Endothelial cell of hepatic sinusoid (primary cell): ENCODE data around the gene GORASP1.

Source experiments
- in situ Hi-C: cut with HindIII; loops from 2 replicates; pipeline ENCODE4 v1.10.0; 2017; ENCODE audit warnings: low sequenced_read_pairs

Gene GORASP1

DNA sequence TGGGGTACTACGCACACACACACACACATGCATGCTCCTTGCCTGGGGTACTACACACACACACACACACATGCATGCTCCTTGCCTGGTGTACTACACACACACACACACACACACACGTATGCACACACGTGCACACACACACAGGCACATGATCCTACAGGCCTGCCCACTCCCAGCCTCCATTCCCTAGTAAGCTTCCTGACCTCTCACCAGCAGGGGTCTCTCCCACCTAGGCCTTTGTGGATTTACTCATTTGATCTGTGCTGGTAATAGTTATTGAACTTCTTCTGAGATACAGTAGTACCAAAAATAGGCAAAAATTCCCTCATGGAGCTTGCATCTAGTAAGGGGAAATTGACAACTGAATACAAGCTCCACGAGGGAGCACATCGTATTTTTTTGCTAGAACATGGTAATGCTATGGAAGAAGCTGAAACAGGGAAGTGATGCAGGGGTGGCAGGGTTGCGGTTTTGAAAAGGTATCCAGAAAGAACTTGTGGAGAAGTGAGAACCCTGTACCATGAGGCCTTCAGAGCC is 19.2 kb upstream of the GORASP1 start:
- in situ Hi-C loops = no loop called here

DNA sequence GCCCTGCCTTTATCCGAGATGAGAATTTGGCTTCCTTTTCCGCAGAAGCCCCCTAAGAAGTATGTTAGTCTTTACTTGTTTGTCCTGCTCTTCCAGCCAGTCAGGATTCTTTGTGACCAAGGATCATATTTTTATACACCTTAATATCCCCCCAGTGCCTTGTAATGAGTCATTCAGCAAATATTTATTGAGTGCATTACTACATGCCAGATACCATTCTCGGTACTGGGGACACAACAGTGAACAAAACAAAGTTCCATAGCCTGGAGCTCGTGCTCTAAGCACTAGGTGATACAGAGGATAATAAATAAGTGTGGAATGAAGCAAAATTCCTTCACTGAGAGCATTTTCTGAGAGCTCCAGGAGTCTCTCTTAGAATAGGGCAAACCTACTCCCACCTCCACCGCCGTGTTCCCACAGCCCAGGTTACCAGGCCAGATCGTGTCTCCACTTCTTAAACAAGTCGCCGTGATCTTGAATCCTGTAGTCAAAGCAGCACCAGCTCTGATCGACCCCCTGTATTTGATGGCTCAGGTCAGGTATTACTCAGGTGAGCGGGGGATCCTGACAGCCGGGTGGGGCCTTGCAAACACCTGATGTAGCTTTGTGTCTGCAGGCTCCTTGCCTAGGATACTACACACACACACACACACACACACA is 18.5 kb upstream of the GORASP1 start:
- in situ Hi-C loops = no loop called here

DNA sequence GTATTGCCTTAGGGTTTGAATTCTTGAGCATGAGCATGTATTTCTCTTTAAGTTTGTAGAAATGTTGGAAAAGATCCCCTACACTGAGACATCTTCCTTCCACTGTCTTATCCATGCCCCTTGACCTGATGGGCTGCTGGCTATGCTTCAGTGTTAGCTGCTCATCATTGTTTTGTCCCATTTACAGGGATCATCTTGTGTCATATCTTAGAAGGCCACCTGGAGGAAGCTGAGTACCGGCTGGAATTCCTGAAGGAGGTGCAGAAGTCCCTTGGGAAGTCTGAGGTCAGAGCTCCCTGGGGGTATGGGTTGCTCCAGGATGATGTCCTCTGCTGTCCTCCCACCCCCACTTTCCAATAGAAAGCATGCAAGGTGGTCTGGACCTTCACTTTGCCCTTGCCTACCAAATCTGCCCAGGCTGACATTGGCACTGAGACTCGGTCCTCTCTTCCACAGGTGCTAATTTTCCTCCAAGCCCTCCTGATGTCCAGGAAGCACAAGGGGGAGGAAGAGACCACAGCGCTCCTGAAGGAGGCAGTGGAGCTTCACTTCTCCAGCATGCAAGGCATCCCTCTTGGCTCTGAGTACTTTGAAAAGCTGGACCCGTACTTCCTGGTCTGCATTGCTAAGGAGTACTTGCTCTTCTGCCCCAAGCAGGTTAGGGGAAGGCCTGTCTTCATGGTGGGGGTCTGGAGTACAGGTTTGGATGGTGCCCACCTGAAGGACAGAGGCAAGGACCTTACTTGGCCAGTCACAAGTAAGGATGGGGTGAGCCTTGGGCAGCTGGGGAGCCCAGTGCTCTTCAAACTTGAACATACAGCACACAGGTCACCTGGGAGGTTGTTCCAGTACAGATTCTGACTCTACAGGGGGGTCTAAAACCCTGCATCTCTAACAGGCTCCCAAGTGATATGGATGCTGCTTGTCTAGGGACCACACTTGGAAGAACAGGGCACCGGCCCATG is 17.7 kb upstream of the GORASP1 start:
- in situ Hi-C loops = no loop called here

DNA sequence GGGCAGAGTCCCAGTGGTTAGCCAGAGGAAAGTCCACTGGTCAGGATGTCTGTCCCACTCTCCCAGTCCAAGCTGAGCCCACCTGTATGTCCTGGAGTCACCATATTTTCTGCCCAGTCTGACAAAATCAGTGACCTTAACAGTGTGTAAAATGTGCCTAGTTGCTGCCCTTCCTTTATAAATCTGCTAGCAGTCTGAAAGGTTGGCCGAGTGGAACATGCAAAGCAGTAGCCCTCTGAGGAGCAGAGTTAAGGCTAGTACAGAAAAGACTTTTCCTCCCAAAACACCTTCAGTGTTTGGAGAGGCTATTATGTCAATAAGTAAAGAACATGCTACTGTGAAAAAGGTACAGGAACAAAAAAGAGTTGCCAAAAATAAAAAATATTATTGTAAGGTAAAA is 15.4 kb upstream of the GORASP1 start:
- in situ Hi-C loops = no loop called here

DNA sequence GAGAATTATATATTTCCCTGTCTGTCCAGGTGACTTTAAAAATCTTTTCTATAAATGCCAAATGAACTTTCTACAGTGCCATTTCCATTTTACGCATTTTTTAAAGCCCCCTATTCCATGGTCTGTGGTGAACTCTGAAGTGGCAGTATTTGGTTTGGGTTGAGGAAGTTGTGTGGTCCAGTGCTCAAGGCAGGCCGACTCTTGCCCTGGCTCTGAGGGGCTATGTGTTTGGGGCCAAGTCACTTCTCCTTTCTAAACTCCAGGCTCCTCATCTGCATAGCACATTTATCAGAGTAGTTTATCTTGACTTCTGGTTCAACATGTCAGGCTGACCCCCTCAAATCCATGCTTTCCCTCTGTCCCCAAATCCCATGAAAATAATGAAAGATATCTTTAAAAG is 14.2 kb upstream of the GORASP1 start:
- in situ Hi-C loops = no loop called here

DNA sequence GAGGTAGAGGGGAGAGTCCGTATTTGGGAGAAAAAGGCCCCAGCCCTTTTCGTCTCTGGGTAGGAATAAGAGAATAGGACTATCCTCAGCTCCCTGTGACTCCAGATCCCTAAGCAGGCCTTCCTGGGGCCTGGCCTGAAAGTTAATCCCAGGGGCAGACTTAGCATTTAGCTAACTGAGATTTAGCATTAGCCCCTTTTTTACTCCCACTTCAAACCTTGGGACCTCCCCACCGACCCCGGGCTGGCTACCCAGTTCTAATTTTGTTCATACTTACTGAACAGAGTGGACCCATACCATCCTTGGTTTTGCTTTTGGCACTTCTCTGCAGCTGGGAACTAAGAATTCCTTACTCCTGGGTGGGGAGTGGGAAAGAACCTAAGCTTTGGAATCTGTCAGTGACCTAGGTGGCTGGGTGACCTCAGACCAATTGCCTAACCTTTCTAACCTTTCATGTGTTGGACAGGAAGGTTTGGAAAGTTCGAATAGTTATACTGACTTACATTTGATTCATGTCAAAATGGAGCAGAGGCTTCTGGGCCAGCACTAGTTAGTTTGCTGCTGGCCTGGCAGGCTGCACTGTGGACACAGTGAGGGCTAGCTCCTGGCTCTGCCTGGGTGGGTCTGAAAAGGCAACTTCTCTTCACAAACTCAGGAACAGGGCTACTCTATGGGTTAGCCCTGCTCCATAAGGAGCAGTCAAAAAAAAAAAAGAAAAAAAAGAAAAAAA is 11.7 kb upstream of the GORASP1 start:
- in situ Hi-C loops = loop anchor here (5.0 kb wide), 3 partner anchors 52 to 163 kb away; partner anchors contain the start of gene CX3CR1

DNA sequence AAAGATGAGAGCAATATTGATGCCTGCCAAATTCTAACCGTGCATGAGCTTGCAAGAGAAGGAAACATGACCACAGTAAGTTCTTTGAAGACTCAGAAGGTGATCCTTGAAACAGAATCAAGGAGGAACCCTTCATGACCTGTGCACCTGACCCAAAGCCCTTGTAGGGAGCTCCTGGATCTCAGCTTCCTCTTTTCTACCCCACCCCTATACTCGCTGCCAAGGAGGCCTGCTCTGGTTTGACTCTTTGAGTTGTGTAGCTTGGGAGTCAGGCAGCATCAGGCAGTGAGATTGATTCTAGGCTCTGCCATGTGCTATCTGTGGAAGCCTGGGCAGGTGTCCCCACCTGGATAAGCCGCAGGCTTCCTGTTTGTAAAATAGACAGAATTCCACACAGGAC is 10.7 kb upstream of the GORASP1 start:
- in situ Hi-C loops = loop anchor here (5.0 kb wide), 3 partner anchors 51 to 164 kb away; partner anchors contain the start of gene CX3CR1

DNA sequence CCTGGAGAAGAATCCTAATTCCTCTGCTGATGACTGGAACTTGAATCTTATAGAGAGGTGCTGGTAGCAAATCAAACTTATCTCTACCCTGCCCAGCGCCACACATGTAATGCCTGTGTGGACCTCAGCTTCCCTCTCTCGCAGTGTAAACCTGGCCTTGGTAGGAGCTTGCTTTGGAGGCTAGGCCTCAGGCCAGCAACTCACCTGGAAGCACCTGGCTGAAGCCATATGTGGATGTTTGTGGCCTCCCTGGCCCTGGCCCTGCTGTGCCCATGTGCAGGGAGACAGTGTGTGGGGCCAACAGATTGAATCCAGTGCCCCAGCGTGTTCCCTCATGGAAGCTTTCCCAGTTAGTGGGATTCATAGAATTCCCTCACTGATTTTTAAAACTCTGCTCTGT is 8.4 kb upstream of the GORASP1 start:
- in situ Hi-C loops = loop anchor here (5.0 kb wide), 3 partner anchors 49 to 166 kb away; partner anchors contain the start of gene CX3CR1

DNA sequence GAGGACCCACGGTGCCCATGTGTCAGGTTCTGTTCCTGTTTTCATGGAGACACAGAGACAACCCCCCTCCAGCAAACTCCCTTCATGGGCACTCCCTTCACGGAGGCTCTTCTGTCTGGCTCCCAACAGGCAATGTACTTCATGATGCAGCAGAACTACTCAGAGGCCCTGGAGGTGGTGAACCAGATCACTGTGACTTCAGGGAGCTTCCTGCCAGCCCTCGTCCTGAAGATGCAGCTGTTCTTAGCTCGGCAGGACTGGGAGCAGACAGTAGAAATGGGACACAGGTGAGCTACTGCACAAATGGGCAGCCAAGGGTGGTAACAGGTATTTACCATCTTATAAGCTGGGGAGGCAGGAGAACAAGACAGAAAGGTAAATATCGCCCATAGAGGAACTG is 7.0 kb upstream of the GORASP1 start:
- in situ Hi-C loops = no loop called here

DNA sequence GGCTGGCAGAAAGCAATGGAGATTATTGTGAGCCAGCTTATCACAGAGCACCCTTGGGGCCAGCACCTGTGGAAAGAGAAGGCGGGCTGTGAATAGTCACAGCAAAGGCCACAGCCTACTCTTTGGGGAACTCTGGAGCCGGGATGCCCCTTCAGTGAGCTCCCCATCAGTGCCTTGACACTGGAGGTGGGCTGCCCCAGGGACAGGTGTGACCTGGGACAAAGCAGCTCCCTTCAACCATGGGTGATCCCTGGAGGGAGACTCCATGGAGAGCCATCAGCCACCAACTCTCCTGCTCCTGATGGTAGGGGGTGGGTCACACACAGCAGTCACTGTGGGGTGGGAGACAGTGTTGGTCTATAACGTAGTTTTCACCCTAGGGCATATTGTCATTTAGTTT is 5.9 kb upstream of the GORASP1 start:
- in situ Hi-C loops = no loop called here

DNA sequence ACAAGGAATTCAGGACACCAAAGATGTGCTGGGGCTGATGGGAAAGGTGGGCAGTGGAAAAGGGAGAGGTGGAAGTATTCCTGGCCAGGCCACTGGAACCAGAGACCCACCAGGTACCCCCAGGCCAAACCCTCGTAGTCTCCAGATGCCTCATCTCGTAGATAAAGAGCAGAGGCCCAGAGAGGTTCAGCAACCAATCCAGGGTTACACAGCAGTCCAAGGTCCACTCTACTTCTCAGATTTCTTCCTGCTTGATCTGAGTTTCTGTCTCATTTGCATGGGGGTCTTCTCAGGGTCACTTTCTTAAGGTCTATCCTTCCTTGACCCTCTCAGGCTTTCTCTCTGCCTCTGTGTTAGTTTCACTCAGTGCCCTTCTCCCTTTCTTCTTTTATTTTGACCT is 5.1 kb upstream of the GORASP1 start:
- in situ Hi-C loops = no loop called here

DNA sequence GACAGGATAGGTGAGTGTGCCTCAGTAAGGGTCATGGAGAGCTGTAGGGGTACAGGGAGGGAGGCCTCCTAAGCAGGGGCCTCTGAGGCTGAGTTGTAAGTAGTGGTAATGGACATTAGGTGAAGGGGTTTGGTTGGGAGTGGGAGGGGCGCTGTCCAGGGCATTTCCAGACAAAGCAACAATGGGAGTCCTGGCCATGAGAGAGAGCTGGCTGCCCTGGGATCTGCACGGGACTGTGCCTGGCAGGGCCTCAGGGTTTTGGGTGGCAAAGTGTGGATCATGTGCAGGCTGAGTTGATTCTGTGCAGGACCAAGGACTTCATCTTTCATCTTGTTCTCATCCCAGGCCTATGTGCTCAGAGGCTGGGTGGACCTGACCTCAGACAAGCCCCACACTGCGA is 4.7 kb upstream of the GORASP1 start:
- in situ Hi-C loops = no loop called here

DNA sequence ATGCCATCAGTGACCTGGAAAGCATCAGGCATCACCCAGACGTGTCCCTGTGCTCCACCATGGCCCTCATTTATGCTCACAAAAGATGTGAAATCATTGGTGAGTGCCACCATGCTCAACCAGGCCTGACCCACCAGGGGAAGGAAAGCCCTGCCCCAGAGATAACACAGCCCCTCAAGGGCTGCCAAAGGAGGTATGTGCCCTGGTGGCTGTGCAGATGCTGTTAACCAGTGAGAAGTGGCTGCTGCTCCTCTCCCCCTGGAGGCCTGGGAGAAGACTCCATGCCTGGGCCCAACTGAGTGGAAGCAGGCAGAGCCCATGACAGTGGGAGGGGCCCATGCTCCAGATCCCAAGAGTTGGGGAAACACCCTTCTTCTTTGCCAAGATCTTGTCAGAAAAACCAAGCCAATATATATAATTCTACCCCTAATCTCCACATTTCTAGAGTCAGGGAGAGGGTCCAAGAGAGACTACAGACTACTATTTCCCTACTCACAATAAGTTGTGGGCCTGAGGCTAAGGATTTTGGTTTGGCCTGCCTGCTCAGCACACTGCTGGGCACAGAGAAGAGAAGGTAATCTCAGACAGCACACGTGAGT is 2.7 kb upstream of the GORASP1 start:
- in situ Hi-C loops = no loop called here

DNA sequence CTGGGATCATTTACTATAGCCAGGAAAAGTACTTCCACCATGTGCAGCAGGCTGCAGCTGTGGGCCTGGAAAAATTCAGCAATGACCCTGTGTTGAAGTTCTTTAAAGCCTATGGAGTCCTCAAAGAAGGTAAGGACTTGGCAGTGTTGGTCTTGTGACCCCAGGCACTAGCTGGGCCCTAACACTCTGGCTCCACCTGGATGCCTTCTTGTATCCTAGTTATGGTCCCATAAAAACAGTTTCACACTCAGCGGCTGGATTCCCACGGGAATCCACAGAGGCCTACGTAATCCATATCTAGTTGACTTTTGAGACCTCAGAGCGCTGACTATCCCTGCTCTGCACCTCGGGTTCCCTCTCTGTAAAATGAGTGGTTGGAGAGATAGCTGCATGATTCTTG is 1.7 kb upstream of the GORASP1 start:
- in situ Hi-C loops = loop anchor here (5.0 kb wide), 1 partner anchor 83 kb away; the partner anchor contains the start of gene XIRP1

DNA sequence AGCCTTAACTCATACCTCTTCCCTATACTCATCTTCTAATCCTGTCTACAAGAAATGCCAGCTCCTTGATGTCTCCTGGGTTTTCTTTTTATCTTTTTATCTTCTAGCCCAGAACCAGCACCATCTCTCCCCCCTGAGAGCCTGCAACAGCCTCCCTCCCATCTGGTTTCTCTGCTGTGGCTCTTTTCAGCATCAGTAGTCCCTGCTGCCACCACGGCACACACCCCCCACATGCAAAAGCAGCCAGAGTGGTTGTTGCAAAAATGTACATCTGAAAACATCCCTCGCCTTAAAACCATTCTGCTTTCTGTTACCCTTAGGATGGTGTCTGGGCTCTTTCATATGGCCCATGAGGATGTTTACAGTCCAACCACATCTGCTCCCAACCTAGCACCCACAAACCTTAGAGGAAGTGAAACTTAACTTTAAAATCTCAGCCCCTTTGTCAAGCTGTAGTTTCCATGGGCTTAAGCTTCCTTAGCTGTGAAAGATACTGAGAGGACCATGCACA is 828 bp upstream of the GORASP1 start:
- in situ Hi-C loops = loop anchor here (5.0 kb wide), 1 partner anchor 84 kb away; the partner anchor contains the start of gene XIRP1

DNA sequence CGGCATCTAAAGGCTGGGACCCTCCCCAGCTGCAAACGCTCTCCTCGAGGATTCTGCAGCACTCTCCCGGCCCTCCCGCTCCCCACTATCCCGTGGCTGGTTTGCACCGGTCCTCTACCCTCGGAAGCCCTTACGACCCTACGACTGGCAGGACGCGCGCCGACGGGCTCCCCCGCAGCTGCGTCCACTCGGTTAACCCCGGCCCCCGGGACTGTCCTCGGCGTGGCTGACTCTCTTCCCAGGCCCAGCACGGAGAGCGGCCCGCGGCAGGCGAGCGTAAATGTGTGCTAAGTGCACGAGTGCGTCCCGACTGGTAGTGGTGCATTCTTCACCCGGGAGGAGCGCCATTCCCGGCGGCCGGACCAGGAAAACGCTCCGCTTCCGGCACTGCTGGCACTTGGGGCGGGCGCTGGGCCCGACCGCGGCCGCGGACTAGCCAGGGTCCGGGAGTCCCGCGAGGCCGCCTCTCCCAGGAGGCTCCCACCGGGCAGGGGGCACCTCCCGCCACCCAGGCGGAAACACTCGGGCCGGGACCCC is 508 bp downstream of the GORASP1 start:
- in situ Hi-C loops = loop anchor here (5.0 kb wide), 1 partner anchor 85 kb away; the partner anchor contains the start of gene XIRP1

DNA sequence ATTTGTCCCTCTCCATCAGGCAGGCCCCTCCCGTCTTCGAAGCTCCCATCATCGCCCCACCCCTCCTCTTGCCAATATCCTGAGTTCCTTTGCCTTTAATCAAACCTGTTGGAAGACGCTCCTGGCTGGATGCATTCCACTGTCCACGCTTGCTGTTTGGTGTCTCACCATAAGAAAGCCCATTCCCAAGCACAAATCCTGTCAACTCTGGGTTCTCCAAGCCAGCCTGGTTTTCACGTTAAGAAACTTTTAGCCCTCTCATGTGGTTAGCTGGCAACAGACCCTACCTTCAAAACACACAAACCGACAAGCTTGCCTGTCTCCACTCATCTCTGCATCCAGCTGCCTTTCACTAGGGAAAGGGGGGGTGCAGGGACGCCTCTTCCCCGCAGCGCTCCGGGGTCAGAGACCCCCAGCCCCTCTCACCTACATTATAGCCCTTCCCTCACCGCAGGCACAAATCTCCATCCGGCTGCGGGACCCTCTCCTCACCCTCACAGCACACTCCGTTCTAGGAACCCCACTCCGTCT is 1.1 kb downstream of the GORASP1 start:
- in situ Hi-C loops = loop anchor here (5.0 kb wide), 1 partner anchor 86 kb away; the partner anchor contains the start of gene XIRP1

DNA sequence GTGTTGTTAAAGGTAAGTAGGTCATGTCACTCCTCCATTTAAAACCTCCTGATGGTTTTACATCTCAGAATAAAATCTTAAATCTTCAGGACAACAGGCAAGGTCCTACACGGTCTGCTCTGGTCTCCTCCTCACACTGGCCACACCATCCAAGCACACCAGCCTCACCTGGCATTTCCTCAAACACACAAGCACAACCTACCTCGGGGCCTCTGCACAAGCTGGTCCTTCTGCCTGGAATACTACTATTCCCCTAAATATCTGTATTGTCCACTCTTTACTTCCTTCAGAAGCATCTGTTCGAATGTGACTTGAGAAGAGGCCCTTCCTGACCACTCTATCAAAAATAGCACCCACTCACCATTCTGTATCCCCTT is 1.8 kb downstream of the GORASP1 start:
- in situ Hi-C loops = loop anchor here (5.0 kb wide), 1 partner anchor 87 kb away; the partner anchor contains the start of gene XIRP1

DNA sequence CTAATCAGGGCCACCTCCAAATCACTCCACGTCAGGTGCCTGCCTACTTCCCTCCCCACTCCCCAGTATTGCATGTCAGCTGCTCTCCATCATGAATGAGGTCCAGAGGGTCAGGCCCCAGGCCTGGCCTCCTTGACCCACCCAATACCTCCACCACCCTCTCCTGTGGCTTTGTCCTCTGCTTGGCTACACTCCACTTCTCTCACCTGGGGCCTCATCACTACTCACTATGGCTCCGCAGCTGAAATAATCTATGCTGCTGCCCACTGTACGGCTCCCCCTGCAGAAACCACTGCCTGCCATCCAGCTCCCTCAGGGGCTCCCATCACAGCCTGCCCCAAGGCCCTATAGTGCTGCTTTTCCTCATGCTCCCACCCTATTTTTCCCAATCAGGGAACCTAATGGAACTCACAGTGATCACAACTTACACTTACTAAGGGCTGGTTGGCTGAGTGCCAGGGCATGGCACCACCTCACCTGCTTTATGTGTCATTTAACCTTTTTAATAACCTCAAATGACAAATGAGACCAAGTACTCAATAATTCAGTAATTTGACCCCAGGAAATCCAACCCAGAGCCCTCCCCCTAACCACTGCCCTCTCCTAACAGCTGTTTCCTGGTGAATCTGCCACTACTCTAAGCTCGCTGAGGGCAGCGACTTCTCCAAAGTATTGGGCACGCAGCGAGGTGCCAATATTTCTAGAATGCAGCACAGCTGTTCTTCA is 2.3 kb downstream of the GORASP1 start:
- in situ Hi-C loops = loop anchor here (5.0 kb wide), 1 partner anchor 87 kb away; the partner anchor contains the start of gene XIRP1
